GM12874 (cell line): ENCODE data around the gene LMNTD2.

ENCODE experiments used
- CTCF ChIP-seq: IDR thresholded peaks from 2 replicates; pipeline ENCODE4 v1.5.1; 2011; ENCODE audit warnings: low read depth, mild to moderate bottlenecking, control low read depth, low read length, moderate library complexity; ENCODE audit not compliant: insufficient read depth

LMNTD2 gene

GRCh38 chr11:531919-532526 lies 28.5 kb downstream of the LMNTD2 start:
- no peak for TF ChIP-seq CTCF

GRCh38 chr11:530960-531831 lies 29.3 kb downstream of the LMNTD2 start:
- TF ChIP-seq CTCF, result no peak

GRCh38 chr11:529728-530411 lies 30.7 kb downstream of the LMNTD2 start:
- TF ChIP-seq CTCF, result no peak

GRCh38 chr11:528815-529727 lies 31.5 kb downstream of the LMNTD2 start:
- no peak for TF ChIP-seq CTCF

- TF ChIP-seq CTCF, result no peak
These were observed 32.2 kb downstream of the LMNTD2 start for GRCh38 chr11:528166-528814.

- no peak for TF ChIP-seq CTCF
These were observed 34.3 kb downstream of the LMNTD2 start for GRCh38 chr11:526192-526591.
